ENCODE data around the gene TAF3.
A peak's percentile ranks its signal among the peaks of the same experiment; 100 is the strongest.
"Not testable (repeated sequence)": the region's sequence is repeated elsewhere in the genome, so short reads cannot be mapped to it uniquely, and the experiment has no call there.

The TAF3 gene

DNA sequence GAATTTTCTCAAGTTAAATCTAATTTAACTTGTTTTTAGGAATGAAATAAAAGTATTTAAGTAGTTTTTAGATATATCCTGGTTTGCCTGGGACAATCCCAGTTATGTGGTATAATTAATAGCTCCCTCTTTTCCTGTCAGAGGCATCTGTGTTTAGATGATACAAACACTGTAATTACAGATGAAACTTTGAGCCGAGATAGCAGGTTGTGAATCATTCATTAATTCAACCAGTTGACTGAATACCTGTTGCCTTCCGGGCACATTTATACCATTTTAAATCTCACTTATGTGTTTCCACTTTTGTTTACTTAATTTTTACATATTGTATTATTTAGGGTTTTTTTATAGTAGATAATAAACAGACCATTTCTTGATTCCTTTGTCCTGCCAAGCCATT, 154.1 kb downstream of the TAF3 start:
- DNase-seq (ENCODE audit: low spot score) = no peak

DNA sequence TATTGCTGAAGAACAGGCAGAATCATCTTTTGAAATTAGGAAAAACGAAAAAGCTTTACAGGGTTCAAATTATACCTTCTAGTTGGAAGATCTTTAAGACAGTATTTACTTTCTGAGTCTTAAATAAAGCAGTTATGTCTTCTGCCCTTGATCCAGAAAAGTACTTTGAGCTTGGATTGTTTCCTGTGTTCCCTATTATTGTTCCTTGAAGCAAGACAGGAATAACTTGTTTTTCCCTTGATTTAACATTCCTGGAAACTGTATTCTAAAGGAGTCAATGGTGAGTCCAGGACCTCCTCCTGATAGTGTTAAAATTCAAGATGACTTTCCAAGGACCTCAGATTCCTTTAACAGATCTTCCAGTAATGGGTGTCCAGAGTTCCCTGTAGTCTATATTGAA, 161.9 kb downstream of the TAF3 start:
- no peak for DNase-seq (ENCODE audit: low spot score)

DNA sequence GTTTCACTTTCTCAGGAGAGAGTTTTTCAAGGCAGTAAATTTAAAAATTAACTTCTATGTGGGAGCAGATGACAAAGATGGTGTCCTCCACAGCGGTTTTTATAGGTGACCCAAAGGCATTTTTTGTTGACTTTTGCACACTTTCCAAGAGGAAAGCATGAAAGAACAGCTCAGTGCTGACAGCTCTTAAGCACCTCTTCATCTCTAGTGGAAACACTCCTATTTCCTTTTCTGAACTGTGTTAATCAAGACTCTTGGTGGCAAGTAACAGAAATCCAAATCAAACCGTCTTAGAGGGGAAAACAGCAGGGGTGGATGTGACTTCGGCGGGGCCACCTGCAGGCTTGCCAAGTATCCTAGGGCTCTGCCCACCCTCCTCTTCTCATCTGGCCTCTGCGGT, 164.4 kb downstream of the TAF3 start:
- DNase-seq (ENCODE audit: low spot score) = no peak

DNA sequence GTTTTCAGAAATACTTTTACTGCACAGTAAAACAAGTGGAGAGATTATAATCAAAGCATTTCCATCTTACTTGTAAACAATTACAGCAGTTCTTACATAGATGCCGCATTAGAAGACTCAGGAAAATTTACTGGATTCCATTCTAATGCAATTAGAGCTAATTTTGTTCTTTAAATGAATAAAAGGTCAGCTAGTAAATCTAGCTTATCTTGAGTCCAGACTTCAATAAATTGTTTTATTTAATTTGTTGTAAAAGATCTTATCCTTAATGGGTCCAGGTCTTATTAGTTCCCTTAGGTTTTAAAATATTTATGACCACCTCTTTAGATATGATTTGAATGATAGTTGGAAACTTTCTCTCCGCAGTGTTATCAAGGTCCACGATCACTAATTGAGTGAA, 166.0 kb downstream of the TAF3 start:
- no peak for DNase-seq (ENCODE audit: low spot score)

DNA sequence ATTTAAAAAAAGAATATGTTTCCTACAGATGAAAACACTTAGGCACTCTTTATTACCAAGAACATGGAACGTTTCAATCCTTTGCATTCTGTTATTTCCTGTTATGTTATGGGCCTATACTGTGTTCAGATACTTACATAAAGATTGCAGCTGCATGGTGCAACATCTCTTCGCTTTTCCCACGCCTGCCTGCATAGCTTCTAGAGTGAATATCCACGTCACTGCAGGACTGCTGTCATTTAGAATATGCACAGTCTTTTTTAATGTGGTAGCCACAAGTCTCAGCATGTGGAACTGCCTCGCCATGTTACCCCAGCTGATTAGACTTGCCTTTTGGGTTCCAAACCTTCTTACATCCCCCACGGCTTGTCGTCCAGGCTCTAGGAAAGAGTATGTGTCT, 166.6 kb downstream of the TAF3 start:
- DNase-seq (ENCODE audit: low spot score) = no peak

DNA sequence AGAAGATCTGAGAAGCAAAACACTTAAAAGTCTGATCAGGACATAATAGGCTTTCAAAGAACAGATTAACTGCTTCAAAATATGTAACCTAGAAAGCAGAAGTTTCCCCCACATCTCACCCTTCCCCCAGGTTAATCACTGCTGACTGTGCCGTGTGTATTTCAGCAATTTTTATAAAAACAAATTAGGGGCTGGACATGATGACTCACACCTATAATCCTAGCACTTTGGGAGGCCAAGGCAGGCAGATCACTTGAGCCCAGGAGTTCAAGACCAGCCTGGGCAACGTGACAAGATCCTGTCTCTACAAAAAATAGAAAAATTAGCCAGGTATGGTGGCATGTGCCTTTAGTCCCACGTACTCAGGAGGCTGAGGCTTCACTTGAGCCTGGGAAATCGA, 168.5 kb downstream of the TAF3 start:
- no peak for DNase-seq (ENCODE audit: low spot score)

DNA sequence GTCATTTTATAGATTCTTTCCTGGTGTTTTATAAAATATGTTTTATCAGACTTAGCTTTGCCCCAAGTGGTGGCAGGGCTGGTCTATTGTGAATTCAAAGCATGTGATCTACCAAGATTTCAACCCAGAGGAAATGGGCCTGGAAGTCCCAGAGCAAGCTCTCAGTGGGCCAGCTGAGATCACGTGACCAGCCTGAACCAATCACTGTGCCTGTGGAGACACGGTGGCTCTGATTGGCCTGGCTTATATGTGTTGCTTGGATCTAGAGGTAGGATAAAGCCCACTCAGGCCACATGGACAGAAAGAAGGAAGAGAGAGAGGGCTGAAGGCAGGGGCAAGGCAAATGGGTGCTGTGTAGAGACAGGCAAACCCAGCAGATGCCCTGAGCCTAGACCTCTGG, 170.7 kb downstream of the TAF3 start:
- DNase-seq (ENCODE audit: low spot score) = no peak

DNA sequence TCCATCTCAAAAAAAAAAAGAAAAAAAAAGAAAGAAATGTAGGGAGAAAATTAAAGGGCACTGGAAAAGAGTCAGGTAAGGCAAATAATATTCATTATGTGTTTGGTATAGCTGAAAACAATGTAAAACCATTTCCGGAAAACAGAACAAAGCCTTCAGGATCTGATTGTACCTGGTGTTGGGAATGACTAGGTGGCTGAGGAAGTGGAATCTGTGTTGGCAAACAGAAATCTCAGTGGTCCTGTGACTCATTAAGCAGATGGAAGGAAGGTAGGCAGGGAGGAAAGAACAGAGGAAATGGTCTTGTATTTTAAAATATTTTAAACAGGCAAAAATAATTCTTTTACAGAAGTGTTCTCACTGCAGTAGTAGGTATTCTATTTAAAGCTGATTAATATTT, 180.5 kb downstream of the TAF3 start:
- DNase-seq (ENCODE audit: low spot score) = no peak

DNA sequence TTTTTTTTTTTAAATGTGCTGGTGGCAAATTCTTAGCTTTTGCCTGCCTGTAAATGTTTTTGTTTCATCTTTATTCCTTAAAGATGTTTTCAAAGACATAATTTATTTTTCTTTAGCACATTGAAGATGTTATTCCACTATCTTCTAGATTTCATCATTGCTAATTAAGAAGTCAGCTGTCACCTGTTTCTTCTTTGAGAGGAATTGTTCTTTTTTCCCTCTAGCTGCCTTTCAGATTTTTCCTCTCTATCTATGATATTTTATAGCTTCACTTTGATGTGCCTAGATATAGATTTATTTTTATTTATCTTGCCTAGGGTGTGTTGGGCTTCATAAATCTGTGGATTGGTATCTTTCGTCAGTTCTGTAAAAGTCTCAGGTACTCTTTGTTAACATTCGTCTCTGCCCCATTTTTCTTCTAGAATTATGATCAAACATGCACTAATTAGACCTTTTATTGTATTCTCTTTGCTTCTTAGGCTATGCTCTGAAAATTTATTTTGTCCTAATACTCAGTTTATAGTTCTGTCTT, 186.2 kb downstream of the TAF3 start:
- DNase-seq (ENCODE audit: low spot score) = no peak

DNA sequence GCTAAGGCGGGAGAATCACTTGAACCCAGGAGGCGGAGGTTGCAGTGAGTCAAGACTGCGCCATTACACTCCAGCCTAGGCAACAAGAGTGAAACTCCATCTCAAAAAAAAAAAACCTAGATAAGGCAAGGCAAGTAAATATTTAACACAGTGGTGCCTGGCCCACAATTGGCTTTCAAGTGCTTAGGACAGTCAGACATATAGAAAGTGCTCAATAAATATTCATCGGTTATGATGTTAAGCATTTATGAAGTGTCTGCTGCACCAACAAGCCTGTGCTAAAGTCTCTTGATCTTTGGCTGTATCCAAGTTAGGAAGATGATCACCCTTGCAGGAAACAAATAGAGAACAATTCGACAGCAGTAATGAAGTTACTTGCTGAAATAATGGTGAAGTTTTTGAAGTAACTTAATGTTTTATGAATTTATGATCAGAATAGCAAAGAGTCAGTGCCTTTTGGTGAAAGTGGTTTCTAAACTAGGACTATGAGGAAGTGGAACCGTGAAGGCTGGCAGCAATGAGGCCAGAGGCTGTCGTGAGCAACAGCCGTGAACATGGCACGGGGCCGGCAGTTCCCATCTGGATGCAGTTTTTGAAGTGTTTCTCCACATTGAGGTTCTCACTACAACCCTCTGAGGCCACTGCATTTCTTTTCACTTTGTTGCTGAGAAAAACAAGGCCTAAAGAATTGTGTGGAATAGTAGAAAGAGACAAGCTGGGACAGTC, 188.1 kb downstream of the TAF3 start:
- DNase-seq (ENCODE audit: low spot score) = peak; percentile 13

DNA sequence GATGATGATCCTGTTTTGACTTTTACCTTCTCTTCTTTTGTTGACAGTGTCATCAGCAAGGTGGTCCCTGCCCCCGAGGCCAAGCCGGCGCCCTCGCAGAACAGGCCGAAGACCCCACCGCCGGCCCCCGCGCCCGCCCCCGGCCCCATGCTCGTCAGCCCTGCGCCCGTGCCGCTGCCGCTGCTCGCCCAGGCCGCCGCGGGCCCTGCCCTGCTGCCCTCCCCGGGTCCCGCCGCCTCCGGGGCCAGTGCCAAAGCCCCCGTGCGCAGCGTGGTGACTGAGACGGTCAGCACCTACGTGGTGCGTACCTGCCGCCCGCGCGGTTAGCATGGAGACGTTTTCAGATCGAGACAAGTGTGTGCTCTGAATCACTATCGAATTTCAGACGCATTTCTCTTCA, 190.7 kb downstream of the TAF3 start:
- no peak for DNase-seq (ENCODE audit: low spot score)

DNA sequence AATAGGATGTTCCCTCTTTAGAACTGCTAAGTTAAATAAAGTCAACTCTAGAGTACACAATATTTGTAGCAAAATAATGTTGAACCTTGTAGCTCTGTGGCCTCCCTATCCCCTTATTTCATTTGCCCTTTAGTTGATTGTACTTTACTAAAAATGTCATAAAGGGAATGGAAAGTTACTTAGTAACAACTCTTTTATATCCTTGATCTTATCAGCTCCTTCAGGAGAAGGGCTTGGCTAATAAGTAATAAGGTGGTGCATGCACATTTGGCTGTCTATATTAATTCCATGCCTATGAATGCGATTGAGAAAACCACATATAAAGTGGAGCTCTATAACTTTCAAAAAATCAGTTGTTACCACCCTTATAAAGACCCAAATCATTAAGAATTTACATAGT, 194.7 kb downstream of the TAF3 start:
- DNase-seq (ENCODE audit: low spot score) = no peak

DNA sequence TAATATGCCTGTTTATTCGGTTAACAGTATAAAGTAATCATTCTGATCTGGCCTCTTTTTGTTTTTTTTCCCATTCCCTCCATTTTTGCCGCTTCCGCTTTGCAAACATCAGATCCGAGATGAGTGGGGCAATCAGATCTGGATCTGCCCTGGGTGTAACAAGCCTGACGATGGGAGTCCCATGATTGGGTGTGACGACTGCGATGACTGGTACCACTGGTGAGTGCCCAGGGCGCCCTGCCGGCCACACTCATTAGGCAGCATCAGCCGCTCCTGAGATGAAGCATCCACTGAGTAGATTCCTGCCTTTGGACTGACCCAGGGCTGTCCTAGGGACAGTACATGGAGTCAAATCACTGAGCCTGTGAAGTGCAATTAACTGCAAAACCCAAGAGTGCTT, 195.3 kb downstream of the TAF3 start:
- DNase-seq (ENCODE audit: low spot score) = no peak

DNA sequence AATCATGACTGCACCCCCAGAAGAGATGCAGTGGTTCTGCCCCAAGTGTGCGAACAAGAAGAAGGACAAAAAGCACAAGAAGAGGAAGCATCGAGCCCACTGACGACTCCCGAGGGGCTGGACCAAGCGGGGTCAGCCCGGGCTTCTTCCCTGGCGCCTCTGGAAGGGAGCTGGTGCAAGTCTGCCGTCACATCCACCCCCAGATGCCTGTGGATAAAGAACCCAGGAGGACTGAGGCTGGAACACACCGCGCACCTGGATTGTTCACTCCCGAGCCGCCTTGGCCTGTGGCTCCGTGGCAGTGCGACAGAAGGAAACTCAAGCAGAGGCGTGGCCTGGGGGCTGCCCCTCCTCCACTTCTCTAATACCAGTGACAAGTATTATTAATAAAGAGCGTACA, 196.3 kb downstream of the TAF3 start:
- DNase-seq (ENCODE audit: low spot score) = no peak

DNA sequence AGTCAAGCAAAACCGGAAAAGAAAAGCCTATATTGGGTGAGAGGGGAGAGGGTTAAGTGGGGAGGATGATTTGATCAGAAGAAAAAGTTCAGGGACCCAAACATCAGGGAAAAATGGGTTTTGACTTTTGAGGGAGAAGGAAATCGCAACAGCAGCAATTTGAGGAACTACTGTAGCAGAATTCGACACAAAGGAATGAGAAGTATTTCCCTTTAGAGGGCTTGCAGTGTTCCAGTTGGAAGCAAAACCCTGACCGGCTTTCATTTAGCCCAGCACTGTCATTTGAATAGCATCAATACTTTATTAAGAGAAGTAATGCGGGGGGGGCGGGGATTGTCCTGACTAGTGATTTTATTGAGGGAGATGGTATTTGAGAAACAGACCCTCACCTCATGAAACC, 199.0 kb downstream of the TAF3 start:
- no peak for DNase-seq (ENCODE audit: low spot score)

DNA sequence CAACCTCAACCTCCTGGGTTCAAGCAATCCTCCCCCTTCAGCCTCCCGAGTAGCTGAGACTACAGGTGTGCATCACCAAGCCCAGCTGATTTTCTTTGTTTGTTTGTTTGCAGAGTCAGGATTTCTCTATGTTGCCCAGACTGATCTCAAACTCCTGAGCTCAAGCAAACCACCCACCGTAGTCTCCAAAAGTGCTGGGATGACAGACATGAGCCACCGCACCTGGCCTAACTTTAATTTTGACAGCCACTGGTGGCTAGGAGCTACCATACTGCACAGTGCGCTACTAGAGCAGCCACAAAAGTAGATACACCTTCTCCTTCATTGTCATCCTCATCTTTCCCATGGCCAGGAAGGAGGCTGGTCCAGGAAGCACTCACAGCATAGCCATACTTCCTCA, 205.0 kb downstream of the TAF3 start:
- no peak for DNase-seq (ENCODE audit: low spot score)

DNA sequence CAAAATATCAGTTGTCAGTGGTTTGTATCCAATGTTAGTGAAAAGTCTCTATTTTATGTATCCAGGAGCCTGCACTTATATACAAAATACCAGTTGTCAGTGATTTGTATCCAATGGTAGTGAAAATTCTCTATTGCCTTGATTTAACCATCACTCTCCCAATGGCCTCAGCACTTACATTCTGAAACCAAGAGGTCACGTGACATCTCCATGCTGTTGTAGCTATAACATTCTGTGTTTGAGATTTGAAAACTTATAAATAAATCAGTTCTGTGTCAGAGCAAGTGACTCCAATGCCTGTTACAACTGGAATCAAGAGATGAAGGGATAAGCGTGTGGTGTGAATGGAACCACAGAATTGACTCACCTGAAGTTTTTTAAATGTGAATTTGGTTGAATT, 205.5 kb downstream of the TAF3 start:
- DNase-seq (ENCODE audit: low spot score) = no peak

DNA sequence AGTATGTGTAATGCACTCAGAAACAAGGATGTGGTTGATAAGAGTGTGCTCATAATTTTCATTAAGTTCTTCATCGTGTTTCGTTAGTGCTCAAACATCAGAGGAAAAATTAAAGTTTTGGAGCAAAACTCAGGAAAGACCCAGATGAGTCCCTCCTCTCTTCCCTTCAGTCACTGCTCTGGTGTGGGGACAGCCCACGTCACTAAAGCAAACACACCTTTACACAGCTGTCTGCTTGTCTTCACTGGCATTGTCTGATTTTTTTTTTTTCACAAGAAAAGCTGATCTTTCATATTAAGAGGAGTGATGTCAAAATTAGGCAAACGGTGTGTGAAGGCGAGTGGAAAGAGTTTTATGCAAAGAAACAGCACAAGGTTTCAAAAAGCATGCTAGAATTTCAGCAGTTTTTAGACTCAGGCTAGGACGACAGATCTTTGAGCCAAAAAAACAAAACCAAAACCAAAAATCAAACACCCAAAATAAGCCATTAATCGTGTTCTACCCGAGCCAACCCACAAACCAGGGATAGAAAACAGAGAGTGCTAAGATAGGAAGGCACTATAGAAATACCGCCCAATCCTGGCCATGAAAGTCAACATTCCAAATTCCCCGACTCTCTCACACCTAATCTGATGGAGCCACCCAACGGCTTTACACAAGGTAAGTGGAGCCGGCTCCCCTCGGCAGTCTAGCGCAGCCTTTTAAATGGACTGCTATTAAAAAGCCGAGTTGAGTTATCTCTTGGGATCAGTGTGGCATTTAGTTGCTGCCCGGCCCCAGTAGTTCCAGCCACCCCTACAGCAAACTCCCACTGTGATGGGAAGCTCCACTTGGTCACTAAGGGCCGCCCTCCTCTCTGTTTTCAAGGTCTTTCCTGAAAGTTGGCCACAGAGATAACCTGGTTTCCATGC, 208.3 kb downstream of the TAF3 start:
- no peak for DNase-seq (ENCODE audit: low spot score)

DNA sequence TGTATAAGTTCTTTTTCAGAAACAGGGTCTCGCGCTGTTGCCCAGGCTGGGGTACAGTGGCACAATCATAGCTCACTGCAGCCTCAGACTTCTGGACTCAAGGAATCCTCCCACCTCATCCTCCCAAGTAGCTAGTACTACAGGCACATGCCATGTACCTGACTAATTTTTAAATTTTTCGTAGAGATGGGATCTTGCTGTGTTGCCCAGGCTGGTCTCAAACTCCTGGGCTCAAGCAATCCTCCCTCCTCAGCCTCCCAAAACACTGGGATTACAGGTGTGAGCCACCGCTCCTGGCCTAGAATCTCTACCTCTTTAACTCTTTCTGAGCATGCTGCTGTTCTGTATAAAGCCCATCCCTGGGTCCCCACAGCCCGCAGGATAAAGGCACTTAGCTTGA, 212.9 kb downstream of the TAF3 start:
- not testable (repeated sequence) for DNase-seq (ENCODE audit: low spot score)

DNA sequence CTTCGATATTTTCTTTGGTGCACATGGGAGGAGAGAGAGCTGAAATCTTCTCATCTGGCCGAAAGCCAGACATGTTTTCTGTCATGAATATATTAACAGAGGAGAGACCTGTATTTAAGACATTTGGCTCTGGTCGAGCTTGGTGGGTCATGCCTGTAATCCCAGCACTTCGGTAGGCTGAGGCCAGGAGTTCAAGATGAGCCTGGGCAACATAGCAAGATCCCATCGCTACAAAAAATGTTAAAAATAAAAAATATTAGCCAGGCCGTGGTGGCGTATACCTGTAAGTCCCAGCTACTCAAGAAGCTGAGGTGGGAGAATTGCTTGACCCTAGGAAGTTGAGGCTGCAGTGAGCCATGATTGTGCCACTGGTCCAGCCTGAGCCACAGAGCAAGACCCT, 214.3 kb downstream of the TAF3 start:
- DNase-seq (ENCODE audit: low spot score) = no peak

DNA sequence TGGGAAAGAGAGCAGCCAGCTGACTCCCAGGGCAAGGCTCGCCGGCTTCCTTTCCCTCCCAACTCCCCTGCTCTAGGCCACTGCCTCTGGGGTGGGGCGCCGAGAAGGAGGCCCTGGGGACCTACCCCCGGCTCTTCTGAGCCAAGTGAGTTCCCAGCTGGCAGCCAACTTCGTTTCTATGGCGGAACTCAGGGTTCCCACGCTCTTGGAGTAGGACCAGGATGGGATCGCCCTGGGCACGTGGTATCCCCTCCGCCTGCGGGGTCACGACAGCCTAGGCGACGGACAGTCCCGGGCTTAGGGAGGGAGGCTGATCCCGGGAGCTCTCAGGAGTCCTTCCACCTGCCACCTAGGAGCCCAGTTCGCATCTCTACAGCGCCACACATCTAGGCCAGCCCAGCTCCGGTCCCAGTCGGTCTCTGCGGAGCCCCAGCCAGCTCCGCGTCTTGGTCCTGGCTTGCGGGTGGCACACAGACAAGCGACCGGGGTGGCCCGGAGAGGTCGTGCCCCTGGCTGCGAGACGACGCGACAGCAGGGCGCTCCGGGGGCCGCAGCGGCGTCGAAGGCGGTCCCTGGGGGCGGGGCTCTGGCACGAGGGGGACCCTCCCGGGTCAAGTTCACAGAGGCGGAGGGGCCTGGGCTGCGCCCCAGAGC, 215.6 kb downstream of the TAF3 start:
- no peak for DNase-seq (ENCODE audit: low spot score)

DNA sequence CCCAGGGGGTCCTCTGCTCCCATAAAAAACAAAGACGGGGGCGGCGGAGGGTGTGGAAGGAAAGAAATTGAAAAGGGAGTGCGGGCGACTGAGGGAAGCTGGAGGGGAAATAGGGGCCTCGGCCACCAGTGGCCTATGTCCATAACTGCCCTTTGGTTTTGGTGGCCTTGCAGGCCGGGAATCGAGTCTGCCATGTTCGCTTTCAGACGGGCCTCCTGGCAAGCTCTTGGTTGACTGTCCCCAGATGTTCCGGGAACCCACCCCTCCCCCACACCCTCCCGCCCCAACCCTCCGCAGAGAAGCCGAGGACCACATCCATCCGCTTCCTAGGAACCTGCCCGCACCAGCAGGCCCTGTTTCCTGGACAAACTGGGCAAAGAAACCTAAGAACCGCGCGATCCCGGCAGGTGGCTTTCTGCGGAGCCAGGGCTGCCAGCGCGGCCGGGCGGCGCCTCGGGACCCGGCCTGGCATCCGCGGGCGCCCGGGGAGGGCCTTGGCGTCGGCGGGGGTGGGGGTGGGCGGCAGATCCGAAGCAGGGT, 216.2 kb downstream of the TAF3 start:
- no peak for DNase-seq (ENCODE audit: low spot score)
